Liver (tissue), 9 donors: Measurements from ENCODE around the gene KIF22. TPM values are rescaled to one million over a fixed set of nuclear protein-coding genes. Genes with fewer than 3 reads are reported as not detected.
"Not testable (repeated sequence)": the region's sequence is repeated elsewhere in the genome, so short reads cannot be mapped to it uniquely, and the experiment has no call there.

Experiments
- DNase-seq: peaks from one replicate; pipeline ENCODE4 v3.0.0-alpha.2; 2017; ENCODE audit warnings: low spot score
- H3K27ac ChIP-seq, 2 donors: one replicate each; pipeline ENCODE4 v1.7.0; 2013; ENCODE audit warnings: inconsistent platforms in 2 of 2, low read length in 2 of 2, control low read depth in 1 of 2, low read depth in 1 of 2, mild to moderate bottlenecking in 1 of 2
- H3K27me3 ChIP-seq, 4 donors: one replicate each; pipeline versions ENCODE4 v1.6.1 to v1.7.0; 2013; ENCODE audit warnings: low read length in 3 of 4, inconsistent platforms in 1 of 4, mild to moderate bottlenecking in 1 of 4, moderate library complexity in 1 of 4; ENCODE audit not compliant: control insufficient read depth in 4 of 4, insufficient read depth in 4 of 4
- H3K36me3 ChIP-seq, 4 donors: one replicate each; pipeline versions ENCODE4 v1.6.1 to v1.7.0; 2013; ENCODE audit warnings: low read length in 3 of 4, mild to moderate bottlenecking in 3 of 4, low read depth in 1 of 4, moderate library complexity in 1 of 4; ENCODE audit not compliant: control insufficient read depth in 4 of 4, insufficient read depth in 3 of 4
- H3K4me1 ChIP-seq, 4 donors: one replicate each; pipeline versions ENCODE4 v1.6.1 to v1.7.0; 2013; ENCODE audit warnings: low read length in 3 of 4, mild to moderate bottlenecking in 3 of 4, moderate library complexity in 1 of 4; ENCODE audit not compliant: control insufficient read depth in 4 of 4, insufficient read depth in 4 of 4
- H3K4me3 ChIP-seq, 3 donors: one replicate each; pipeline versions ENCODE4 v1.6.1 to v1.7.0; 2013; ENCODE audit warnings: low read length in 3 of 3, control low read depth in 1 of 3, low read depth in 1 of 3, mild to moderate bottlenecking in 1 of 3
- H3K9ac ChIP-seq, 2 donors: one replicate each; pipeline ENCODE4 v1.7.0; 2013; ENCODE audit warnings: low read length in 2 of 2, mild to moderate bottlenecking in 2 of 2, moderate library complexity in 2 of 2, control low read depth in 1 of 2, low read depth in 1 of 2
- H3K9me3 ChIP-seq, 4 donors: one replicate each; pipeline versions ENCODE4 v1.6.1 to v1.7.0; 2013; ENCODE audit warnings: low read length in 3 of 4; ENCODE audit not compliant: control insufficient read depth in 4 of 4
- ATF3 ChIP-seq: IDR thresholded peaks from 2 replicates; pipeline ENCODE4 v1.6.1; 2016; ENCODE audit warnings: antibody characterized with exemption
- EGR1 ChIP-seq, 2 donors: IDR thresholded peaks; 2 replicates each; pipeline ENCODE4 v1.6.1; 2016 to 2018; ENCODE audit warnings: antibody characterized with exemption in 2 of 2, low read depth in 2 of 2
- FOXA2 ChIP-seq: IDR thresholded peaks from 2 replicates; pipeline ENCODE4 v1.6.1; 2016; ENCODE audit warnings: antibody characterized with exemption
- GABPA ChIP-seq, 2 donors: IDR thresholded peaks in 1 of 2; conservative IDR thresholded peaks in 1 of 2; 2 replicates each; pipeline ENCODE4 v1.6.1; 2016; ENCODE audit warnings: antibody characterized with exemption in 2 of 2, mild to moderate bottlenecking in 1 of 2, moderate library complexity in 1 of 2
- HNF4A ChIP-seq, 2 donors: conservative IDR thresholded peaks; 2 replicates each; pipeline ENCODE4 v1.6.1; 2016; ENCODE audit warnings: antibody characterized with exemption in 2 of 2, mild to moderate bottlenecking in 2 of 2
- JUND ChIP-seq, 2 donors: IDR thresholded peaks; 2 replicates each; pipeline ENCODE4 v1.6.1; 2016; ENCODE audit warnings: antibody characterized with exemption in 2 of 2
- NR2F2 ChIP-seq: IDR thresholded peaks from 2 replicates; pipeline ENCODE4 v1.6.1; 2016; ENCODE audit warnings: antibody characterized with exemption
- RAD21 ChIP-seq, 2 donors: IDR thresholded peaks; 2 replicates each; pipeline ENCODE4 v1.6.1; 2016; ENCODE audit warnings: antibody characterized with exemption in 2 of 2, mild to moderate bottlenecking in 2 of 2
- SP1 ChIP-seq: IDR thresholded peaks from 2 replicates; pipeline ENCODE4 v1.6.1; 2018; ENCODE audit warnings: antibody characterized with exemption, mild to moderate bottlenecking
- WGBS: extraction: QIAGEN DNeasy Blood & Tissue Kit; methylation state at CpG from one replicate; pipeline ENCODE4 v1.1.7; 2013; 5-methylcytosine and 5-hydroxymethylcytosine counted together
- polyA plus RNA-seq, 2 donors: library from polyadenylated mRNA; stranded (reverse) in 1 of 2; unstranded in 1 of 2; fragments of 200-250 nt in 1 of 2; fragments of >200 nt in 1 of 2; fragmentation: Nextera tagmentation in 1 of 2; extraction: Ambion mirVana in 1 of 2; gene quantifications; one replicate each; pipeline versions ENCODE4 v1.2.1 to v1.2.3, GENCODE V29; 2013 to 2015
- total RNA-seq, 2 donors: library from RNA; depleted of rRNA; stranded (reverse); fragments of >200 nt; gene quantifications; one replicate each; pipeline ENCODE4 v1.2.3, GENCODE V29; 2014
- TF ChIP-seq, protein P1 (sequence below): IDR thresholded peaks from 2 replicates; pipeline ENCODE4 v1.6.1; 2016; ENCODE audit warnings: antibody characterized with exemption
- TF ChIP-seq, protein P2 (sequence below): IDR thresholded peaks from 2 replicates; pipeline ENCODE4 v1.6.1; 2016; ENCODE audit warnings: antibody characterized with exemption
- donor health status: healthy.
- donor health status: healthy.
- donor health status: healthy.
- donor health status: healthy.
- donor health status: healthy.

KIF22 gene
- total and polyA plus RNA-seq, 4 donors: 15.0 to 80.1 (median 49.3) TPM

DNA sequence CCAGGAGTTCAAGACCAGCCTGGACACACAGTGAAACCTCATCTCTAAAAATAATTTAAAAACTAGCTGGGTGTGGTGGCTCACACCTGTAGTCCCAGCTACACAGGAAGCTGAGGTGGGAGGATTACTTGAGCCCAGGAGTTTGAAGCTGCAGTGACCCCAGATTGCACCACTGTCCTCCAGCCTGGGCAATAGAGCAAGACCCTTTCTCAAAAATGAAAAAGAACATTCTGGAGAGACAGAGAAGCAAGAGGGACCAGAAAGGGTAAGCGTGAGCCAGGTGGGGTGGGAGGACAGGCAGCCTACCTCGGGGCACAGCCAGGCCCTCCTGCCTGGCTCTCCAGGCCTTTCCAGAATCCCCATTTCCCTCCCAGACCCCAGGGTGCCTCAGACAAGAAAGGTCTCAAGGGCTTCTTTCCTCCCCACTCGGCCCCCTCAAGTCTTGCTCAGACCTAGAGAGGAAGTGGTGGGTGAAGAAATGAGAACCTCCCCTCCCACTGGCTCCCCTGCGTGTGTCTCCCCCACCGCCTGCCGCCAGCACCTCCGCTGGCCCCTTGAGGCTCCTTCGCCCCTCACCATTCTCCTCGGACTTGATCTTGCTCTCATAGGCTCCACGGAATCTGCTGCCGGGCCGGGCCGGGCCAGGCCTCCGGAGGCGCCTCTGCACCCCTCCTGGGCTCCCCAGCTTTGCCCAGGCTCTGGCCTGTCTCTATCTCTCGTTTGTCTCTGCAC is 45.3 kb upstream of the KIF22 start:
- H3K27ac ChIP-seq: peak overlapping the region; percentile 28 to 44
- TF ChIP-seq GABPA (IDR thresholded peaks at IDR 0.05 in 1 of 2, conservative IDR thresholded peaks at IDR 0.05 in 1 of 2) (no peak), EGR1 (IDR thresholded peaks at IDR 0.05; ENCODE audit: low read depth in 2 of 2) (no peak), SP1 (no peak), NR2F2 (no peak), ATF3 (no peak), JUND (IDR thresholded peaks at IDR 0.05) (no peak), RAD21 (IDR thresholded peaks at IDR 0.05) (no peak), FOXA2 (no peak)
- TF ChIP-seq, protein P1, sequence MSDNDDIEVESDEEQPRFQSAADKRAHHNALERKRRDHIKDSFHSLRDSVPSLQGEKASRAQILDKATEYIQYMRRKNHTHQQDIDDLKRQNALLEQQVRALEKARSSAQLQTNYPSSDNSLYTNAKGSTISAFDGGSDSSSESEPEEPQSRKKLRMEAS: no peak
- TF ChIP-seq, protein P2, sequence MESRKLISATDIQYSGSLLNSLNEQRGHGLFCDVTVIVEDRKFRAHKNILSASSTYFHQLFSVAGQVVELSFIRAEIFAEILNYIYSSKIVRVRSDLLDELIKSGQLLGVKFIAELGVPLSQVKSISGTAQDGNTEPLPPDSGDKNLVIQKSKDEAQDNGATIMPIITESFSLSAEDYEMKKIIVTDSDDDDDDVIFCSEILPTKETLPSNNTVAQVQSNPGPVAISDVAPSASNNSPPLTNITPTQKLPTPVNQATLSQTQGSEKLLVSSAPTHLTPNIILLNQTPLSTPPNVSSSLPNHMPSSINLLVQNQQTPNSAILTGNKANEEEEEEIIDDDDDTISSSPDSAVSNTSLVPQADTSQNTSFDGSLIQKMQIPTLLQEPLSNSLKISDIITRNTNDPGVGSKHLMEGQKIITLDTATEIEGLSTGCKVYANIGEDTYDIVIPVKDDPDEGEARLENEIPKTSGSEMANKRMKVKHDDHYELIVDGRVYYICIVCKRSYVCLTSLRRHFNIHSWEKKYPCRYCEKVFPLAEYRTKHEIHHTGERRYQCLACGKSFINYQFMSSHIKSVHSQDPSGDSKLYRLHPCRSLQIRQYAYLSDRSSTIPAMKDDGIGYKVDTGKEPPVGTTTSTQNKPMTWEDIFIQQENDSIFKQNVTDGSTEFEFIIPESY: no peak
- WGBS: 72% methylated on average over 16 of the region's 16 CpGs
- peak overlapping the region in 1 of 3 donors; percentile 27 for H3K4me3 ChIP-seq
- H3K36me3 ChIP-seq: no peaks in the 10 kb centered on the region
- no peak for DNase-seq
- H3K27me3 ChIP-seq: no peaks in the 10 kb centered on the region
- no peaks in the 10 kb centered on the region for H3K4me1 ChIP-seq
- H3K9me3 ChIP-seq: no peaks in the 10 kb centered on the region
- H3K9ac ChIP-seq: peak overlapping the region in 1 of 2 donors; percentile 12

DNA sequence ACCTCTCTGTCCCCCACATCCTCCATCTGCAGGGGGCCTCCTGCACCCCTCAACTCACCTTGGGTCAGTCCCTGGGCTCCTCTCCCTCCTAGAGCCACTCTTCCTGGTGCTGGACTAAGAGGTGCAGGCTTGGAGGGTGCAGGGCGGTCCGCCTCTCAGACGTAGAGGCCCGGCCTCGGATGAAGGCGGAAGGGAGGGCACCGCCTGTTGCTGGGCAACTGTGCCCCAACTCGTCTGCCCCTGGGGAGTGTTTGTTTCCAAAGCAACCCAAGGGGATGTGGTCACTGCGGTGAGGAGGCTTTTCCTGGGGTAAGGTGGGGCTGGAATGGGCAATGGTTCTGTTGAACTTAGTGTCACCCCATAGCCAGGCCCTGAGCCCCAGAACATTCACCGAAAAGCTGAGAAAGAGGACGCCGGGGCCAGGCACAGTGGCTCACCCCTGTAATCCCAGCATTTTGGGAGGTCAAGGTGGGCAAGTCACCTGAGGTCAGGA is 44.7 kb upstream of the KIF22 start, which contains the start of gene C16orf54:
Gene C16orf54 (minus strand): TSS at position 138 of the 493 bp plus-strand sequence. CDS start 1,039 bp downstream, outside the sequence.
- H3K27ac ChIP-seq: peak within 1 kb of the TSS; percentile 28 to 44
- H3K4me3 ChIP-seq: peak within 1 kb of the TSS in 1 of 3 donors; percentile 27
- TF ChIP-seq SP1: peak; percentile 34
- no peak for TF ChIP-seq HNF4A (conservative IDR thresholded peaks at IDR 0.05)
- H3K4me1 ChIP-seq: no peaks in the 10 kb centered on the region
- no peaks in the 10 kb centered on the region for H3K36me3 ChIP-seq
- WGBS: 83% methylated on average over 12 of the region's 12 CpGs
- no peaks in the 10 kb centered on the region for H3K27me3 ChIP-seq
- H3K9me3 ChIP-seq: no peaks in the 10 kb centered on the region
- DNase-seq: peak; percentile 40
- peak within 1 kb of the TSS in 1 of 2 donors; percentile 12 for H3K9ac ChIP-seq

DNA sequence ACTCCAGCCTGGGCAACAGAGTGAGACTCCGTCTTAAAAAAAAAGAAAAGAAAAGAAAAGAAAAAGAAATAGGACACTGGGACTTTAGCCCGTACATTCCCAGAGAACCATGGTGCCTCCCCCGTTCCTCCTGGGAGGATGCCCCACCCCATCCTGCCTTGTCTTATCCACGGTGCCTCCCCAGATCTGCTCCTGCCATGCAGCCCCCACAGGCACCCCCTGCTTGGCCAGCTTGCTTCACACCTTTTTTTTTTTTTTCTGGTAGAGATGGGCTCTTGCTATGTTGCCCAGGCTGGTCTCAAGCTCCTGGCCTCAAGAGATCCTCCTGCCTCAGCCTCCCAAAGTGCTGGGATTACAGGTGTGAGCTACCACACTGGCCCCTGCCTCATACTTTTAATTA is 44.0 kb upstream of the KIF22 start:
- H3K4me1 ChIP-seq, H3K9ac ChIP-seq, H3K27me3 ChIP-seq, H3K4me3 ChIP-seq, H3K36me3 ChIP-seq, H3K9me3 ChIP-seq, DNase-seq: not testable (repeated sequence)
- peak overlapping the region in 1 of 2 donors; percentile 28 for H3K27ac ChIP-seq
- WGBS: 79% methylated on average over 4 of the region's 4 CpGs
